ENCODE measurements around the gene PCP4L1. TPM values are rescaled to one million over a fixed set of nuclear protein-coding genes. Genes with fewer than 3 reads are reported as not detected.

The PCP4L1 gene
- total RNA-seq, 1 donor: not detected

- H2AFZ ChIP-seq (ENCODE audit: low read length): peak overlapping the region; percentile 73
- no peaks in the 10 kb centered on the region for H4K20me1 ChIP-seq (ENCODE audit: insufficient read depth, low read length)
- no peak for TF ChIP-seq CTCF (IDR thresholded peaks at IDR 0.05; ENCODE audit: extremely low read depth, low read depth, low read length)
- H3K27me3 ChIP-seq (ENCODE audit: insufficient read depth, low read length): no peaks in the 10 kb centered on the region
- peak overlapping the region; percentile 43 for H3K4me3 ChIP-seq (ENCODE audit: insufficient read depth, low read length)
- H3K36me3 ChIP-seq (ENCODE audit: insufficient read depth, low read length): peaks cover 22% of the 10 kb centered on the region
- H3K4me1 ChIP-seq (ENCODE audit: insufficient read depth, low read length): peaks cover 24% of the 10 kb centered on the region
- peak overlapping the region; percentile 77 for H3K4me2 ChIP-seq (ENCODE audit: insufficient read depth, low read length)
- H3K27ac ChIP-seq (ENCODE audit: low read depth, low read length): peak overlapping the region; percentile 97
- H3K79me2 ChIP-seq (ENCODE audit: insufficient read depth, low read length): no peaks in the 10 kb centered on the region
- peak; percentile 90 for DNase-seq (ENCODE audit: insufficient read length, low spot score, missing footprints)
- no peaks in the 10 kb centered on the region for H3K9me3 ChIP-seq (ENCODE audit: low read depth, low read length)
These were observed 41.4 kb upstream of the PCP4L1 start for GRCh38 chr1:161216945-161217712.

GRCh38 chr1:161217831-161218230 is 40.7 kb upstream of the PCP4L1 start:
- DNase-seq (ENCODE audit: insufficient read length, low spot score, missing footprints): no peak
- H3K27ac ChIP-seq (ENCODE audit: low read depth, low read length): peak overlapping the region; percentile 97
- H3K4me1 ChIP-seq (ENCODE audit: insufficient read depth, low read length): peaks cover 24% of the 10 kb centered on the region
- H3K79me2 ChIP-seq (ENCODE audit: insufficient read depth, low read length): no peaks in the 10 kb centered on the region
- peak overlapping the region; percentile 40 for H2AFZ ChIP-seq (ENCODE audit: low read length)
- no peaks in the 10 kb centered on the region for H4K20me1 ChIP-seq (ENCODE audit: insufficient read depth, low read length)
- H3K36me3 ChIP-seq (ENCODE audit: insufficient read depth, low read length): peaks cover 17% of the 10 kb centered on the region
- H3K4me3 ChIP-seq (ENCODE audit: insufficient read depth, low read length): peak overlapping the region; percentile 11
- H3K27me3 ChIP-seq (ENCODE audit: insufficient read depth, low read length): no peaks in the 10 kb centered on the region
- H3K9me3 ChIP-seq (ENCODE audit: low read depth, low read length): no peaks in the 10 kb centered on the region
- peak overlapping the region; percentile 77 for H3K4me2 ChIP-seq (ENCODE audit: insufficient read depth, low read length)
- no peak for TF ChIP-seq CTCF (IDR thresholded peaks at IDR 0.05; ENCODE audit: extremely low read depth, low read depth, low read length)

- Histone ChIP-seq H3K9me3 (ENCODE audit: low read depth, low read length) (no peaks in the 10 kb centered on the region), H3K27ac (ENCODE audit: low read depth, low read length) (peak overlapping the region; percentile 97), H3K4me2 (ENCODE audit: insufficient read depth, low read length) (no peak overlapping the region), H3K4me3 (ENCODE audit: insufficient read depth, low read length) (no peak overlapping the region), H3K4me1 (ENCODE audit: insufficient read depth, low read length) (peaks cover 24% of the 10 kb centered on the region), H3K79me2 (ENCODE audit: insufficient read depth, low read length) (no peaks in the 10 kb centered on the region), H3K27me3 (ENCODE audit: insufficient read depth, low read length) (no peaks in the 10 kb centered on the region), H4K20me1 (ENCODE audit: insufficient read depth, low read length) (no peaks in the 10 kb centered on the region), H3K36me3 (ENCODE audit: insufficient read depth, low read length) (peaks cover 11% of the 10 kb centered on the region), H2AFZ (ENCODE audit: low read length) (no peak overlapping the region)
- no peak for TF ChIP-seq CTCF (IDR thresholded peaks at IDR 0.05; ENCODE audit: extremely low read depth, low read depth, low read length)
- no peak for DNase-seq (ENCODE audit: insufficient read length, low spot score, missing footprints)
These were observed 40.1 kb upstream of the PCP4L1 start for GRCh38 chr1:161218301-161219077.

Data from osteoblast (primary cell).